ENCODE measurements around the gene HSPB6.
"Not testable (repeated sequence)": the region's sequence is repeated elsewhere in the genome, so short reads cannot be mapped to it uniquely, and the experiment has no call there.

Gene HSPB6

GRCh38 chr19:35785339-35785627 is 28.5 kb upstream of the HSPB6 start:
- DNase-seq = no peak

GRCh38 chr19:35784503-35785338 is 27.9 kb upstream of the HSPB6 start:
- DNase-seq = no peak

GRCh38 chr19:35783469-35784434 is 26.9 kb upstream of the HSPB6 start:
- DNase-seq = no peak

GRCh38 chr19:35782589-35782988 is 25.8 kb upstream of the HSPB6 start:
- DNase-seq = no peak

- DNase-seq = no peak
These were observed 24.8 kb upstream of the HSPB6 start for GRCh38 chr19:35781650-35782049.

- DNase-seq = no peak
These were observed 23.9 kb upstream of the HSPB6 start for GRCh38 chr19:35780717-35781116.

- no peak for DNase-seq
These were observed 23.2 kb upstream of the HSPB6 start for GRCh38 chr19:35780058-35780457.

GRCh38 chr19:35779033-35779432 is 22.2 kb upstream of the HSPB6 start:
- DNase-seq = no peak

- no peak for DNase-seq
These were observed 21.1 kb upstream of the HSPB6 start for GRCh38 chr19:35777961-35778360.

- DNase-seq = no peak
These were observed 20.4 kb upstream of the HSPB6 start for GRCh38 chr19:35777086-35777841.

- no peak for DNase-seq
These were observed 19.4 kb upstream of the HSPB6 start for GRCh38 chr19:35776102-35776788.

- peak; percentile 96 for DNase-seq
These were observed 18.7 kb upstream of the HSPB6 start, which contains the start of gene ARHGAP33 for GRCh38 chr19:35775298-35776101. ARHGAP33 (plus strand) TSS chr19:35775564; CDS start chr19:35775659, 95 bp downstream.

GRCh38 chr19:35775046-35775297 is 18.1 kb upstream of the HSPB6 start:
- no peak for DNase-seq

- no peak for DNase-seq
These were observed 17.6 kb upstream of the HSPB6 start for GRCh38 chr19:35774274-35775045.

GRCh38 chr19:35773020-35773806 is 16.4 kb upstream of the HSPB6 start:
- DNase-seq = no peak

- DNase-seq = not testable (repeated sequence)
These were observed 15.5 kb upstream of the HSPB6 start for GRCh38 chr19:35772362-35772761.

GRCh38 chr19:35768082-35768421 is 11.2 kb upstream of the HSPB6 start:
- no peak for DNase-seq

- no peak for DNase-seq
These were observed 10.7 kb upstream of the HSPB6 start for GRCh38 chr19:35767288-35768081.

GRCh38 chr19:35766571-35767104 is 9.8 kb upstream of the HSPB6 start:
- no peak for DNase-seq
